Activated B cell treated with CpG ODN at 0.5 μM for 24 hours (primary cell): ENCODE data around the gene MACROD1. TPM values are rescaled to one million over a fixed set of nuclear protein-coding genes. Genes with fewer than 3 reads are reported as not detected.

ENCODE experiments used
- ATAC-seq: fragments of 200-7000 bp; cut with Tn5 transposase; one replicate; pipeline ENCODE4 v1.10.0; 2021; ENCODE audit warnings: low read depth, mild to moderate bottlenecking, moderate library complexity
- CTCF ChIA-PET: fragments of 350-600 bp; sonication (Branson Sonifier 250); formaldehyde crosslinking; loops from one replicate; lab custom pipeline; 2021; ENCODE audit warnings: antibody characterized with exemption; lab: Charles Lee
- POLR2A ChIA-PET: fragments of 350-600 bp; sonication (Branson Sonifier 250); formaldehyde crosslinking; loops from one replicate; lab custom pipeline; 2021; ENCODE audit warnings: antibody characterized with exemption; lab: Charles Lee
- DNase-seq: peaks from one replicate; pipeline ENCODE4 v3.0.0; 2022
- H3K27ac Mint-ChIP-seq: one replicate; pipeline ENCODE4 v1.8.0; 2020; ENCODE audit warnings: mixed read lengths
- H3K27me3 Mint-ChIP-seq: one replicate; pipeline ENCODE4 v1.8.0; 2021; ENCODE audit warnings: mixed read lengths
- H3K36me3 Mint-ChIP-seq: one replicate; pipeline ENCODE4 v1.8.0; 2021; ENCODE audit warnings: low read depth, mixed read lengths
- H3K4me1 Mint-ChIP-seq: one replicate; pipeline ENCODE4 v1.8.0; 2021; ENCODE audit warnings: mixed read lengths
- H3K4me3 Mint-ChIP-seq: one replicate; pipeline ENCODE4 v1.8.0; 2020; ENCODE audit warnings: mild to moderate bottlenecking, mixed read lengths
- H3K9me3 Mint-ChIP-seq: one replicate; pipeline ENCODE4 v1.8.0; 2020; ENCODE audit warnings: mixed read lengths
- intact Hi-C: fragments of 100-400 bp; cut with micrococcal nuclease; formaldehyde crosslinking; loops from one replicate; pipeline ENCODE4 v1.15.1; 2024
- total RNA-seq: library from RNA; stranded (reverse); gene quantifications from 2 replicates; pipeline ENCODE4 v1.2.3, GENCODE V29; 2022
- TF ChIP-seq, protein P1 (sequence below): fragments of 200-600 bp; IDR thresholded peaks from one replicate; pipeline ENCODE4 v1.8.0; 2022; ENCODE audit warnings: antibody characterized with exemption, mild to moderate bottlenecking

Gene MACROD1
- total RNA-seq, 1 donor from 2014 or later: 4.5 TPM

GRCh38 chr11:64112771-64113461 lies 53.0 kb downstream of the MACROD1 start:
- TF ChIP-seq, protein P1, sequence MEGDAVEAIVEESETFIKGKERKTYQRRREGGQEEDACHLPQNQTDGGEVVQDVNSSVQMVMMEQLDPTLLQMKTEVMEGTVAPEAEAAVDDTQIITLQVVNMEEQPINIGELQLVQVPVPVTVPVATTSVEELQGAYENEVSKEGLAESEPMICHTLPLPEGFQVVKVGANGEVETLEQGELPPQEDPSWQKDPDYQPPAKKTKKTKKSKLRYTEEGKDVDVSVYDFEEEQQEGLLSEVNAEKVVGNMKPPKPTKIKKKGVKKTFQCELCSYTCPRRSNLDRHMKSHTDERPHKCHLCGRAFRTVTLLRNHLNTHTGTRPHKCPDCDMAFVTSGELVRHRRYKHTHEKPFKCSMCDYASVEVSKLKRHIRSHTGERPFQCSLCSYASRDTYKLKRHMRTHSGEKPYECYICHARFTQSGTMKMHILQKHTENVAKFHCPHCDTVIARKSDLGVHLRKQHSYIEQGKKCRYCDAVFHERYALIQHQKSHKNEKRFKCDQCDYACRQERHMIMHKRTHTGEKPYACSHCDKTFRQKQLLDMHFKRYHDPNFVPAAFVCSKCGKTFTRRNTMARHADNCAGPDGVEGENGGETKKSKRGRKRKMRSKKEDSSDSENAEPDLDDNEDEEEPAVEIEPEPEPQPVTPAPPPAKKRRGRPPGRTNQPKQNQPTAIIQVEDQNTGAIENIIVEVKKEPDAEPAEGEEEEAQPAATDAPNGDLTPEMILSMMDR: no peak
- no peak for ATAC-seq
- no peak for DNase-seq
- Mint-ChIP-seq H3K4me3 (no peak overlapping the region), H3K27ac (no peak overlapping the region), H3K27me3 (no peaks in the 10 kb centered on the region), H3K9me3 (no peaks in the 10 kb centered on the region), H3K36me3 (no peaks in the 10 kb centered on the region), H3K4me1 (no peaks in the 10 kb centered on the region)
- ChIA-PET CTCF (no interaction called here), POLR2A (no interaction called here)
- intact Hi-C loops: no loop called here

DNA sequence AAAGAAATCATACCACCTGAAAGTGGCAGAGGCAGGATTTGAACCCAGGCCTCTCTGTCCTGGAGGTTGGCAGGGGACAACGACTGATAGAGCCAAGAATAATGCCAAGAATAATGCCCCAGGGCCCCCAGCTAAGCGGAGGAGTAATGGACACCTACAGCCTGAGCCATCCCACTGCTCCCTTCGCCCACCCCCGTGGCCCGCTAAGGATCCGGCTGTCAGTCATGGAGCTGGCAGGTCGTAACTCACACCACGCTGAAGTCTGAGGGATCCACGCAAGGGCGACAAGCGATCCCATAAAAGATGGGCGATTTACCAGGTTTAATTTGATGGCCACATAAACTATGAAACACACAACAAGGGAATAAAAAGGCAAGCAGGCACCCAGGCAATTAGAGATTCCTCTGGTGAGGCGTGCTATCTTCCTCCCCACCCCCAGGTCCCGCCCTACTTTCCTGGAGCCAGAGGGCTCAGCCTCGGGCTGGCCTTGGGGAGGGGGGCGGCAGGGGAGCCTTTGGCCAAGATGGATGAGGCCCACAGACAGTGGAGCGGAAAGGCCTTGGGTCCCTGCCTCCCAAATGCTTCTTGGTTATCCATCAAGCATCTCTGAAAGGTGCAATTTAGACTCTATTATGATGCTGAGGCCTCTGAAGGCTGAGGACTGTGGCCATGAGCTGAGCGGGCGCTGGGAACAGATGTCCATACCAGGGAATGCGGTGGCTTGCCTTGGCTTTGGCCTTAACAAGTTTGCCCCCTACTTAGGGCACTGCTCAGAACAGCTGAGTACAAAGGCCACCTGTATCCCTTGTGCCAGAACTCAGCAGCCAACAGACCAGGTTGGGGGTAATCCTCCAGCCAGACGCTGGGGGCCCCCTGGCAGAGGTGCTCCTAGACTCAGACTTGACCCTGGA lies 55.2 kb downstream of the MACROD1 start:
- DNase-seq (no peak), ATAC-seq (no peak)
- intact Hi-C loops: no loop called here
- Mint-ChIP-seq H3K36me3 (no peaks in the 10 kb centered on the region), H3K4me3 (no peak overlapping the region), H3K27ac (no peak overlapping the region), H3K27me3 (no peaks in the 10 kb centered on the region), H3K4me1 (no peaks in the 10 kb centered on the region), H3K9me3 (no peaks in the 10 kb centered on the region)
- CTCF ChIA-PET: no interaction called here
- TF ChIP-seq, protein P1: no peak
- POLR2A ChIA-PET: no interaction called here

- Mint-ChIP-seq H3K4me3 (no peak overlapping the region), H3K27me3 (no peaks in the 10 kb centered on the region), H3K36me3 (no peaks in the 10 kb centered on the region), H3K9me3 (no peaks in the 10 kb centered on the region), H3K27ac (no peak overlapping the region), H3K4me1 (no peaks in the 10 kb centered on the region)
- ATAC-seq (no peak), DNase-seq (no peak)
- ChIA-PET POLR2A (no interaction called here), CTCF (interaction anchor here (1.2 kb wide), 1 partner anchor 9 kb away, joined by 3 read pairs; no protein-coding TSS in a partner anchor)
- TF ChIP-seq, protein P1: no peak
- intact Hi-C loops: no loop called here
Measured at GRCh38 chr11:64109332-64109731, 56.6 kb downstream of the MACROD1 start.

- ChIA-PET CTCF (no interaction called here), POLR2A (no interaction called here)
- ATAC-seq (no peak), DNase-seq (no peak)
- Mint-ChIP-seq H3K36me3 (no peaks in the 10 kb centered on the region), H3K27ac (no peak overlapping the region), H3K4me3 (no peak overlapping the region), H3K9me3 (no peaks in the 10 kb centered on the region), H3K27me3 (no peaks in the 10 kb centered on the region), H3K4me1 (no peaks in the 10 kb centered on the region)
- intact Hi-C loops: no loop called here
- TF ChIP-seq, protein P1: no peak
Measured at GRCh38 chr11:64107303-64107702, 58.6 kb downstream of the MACROD1 start.

DNA sequence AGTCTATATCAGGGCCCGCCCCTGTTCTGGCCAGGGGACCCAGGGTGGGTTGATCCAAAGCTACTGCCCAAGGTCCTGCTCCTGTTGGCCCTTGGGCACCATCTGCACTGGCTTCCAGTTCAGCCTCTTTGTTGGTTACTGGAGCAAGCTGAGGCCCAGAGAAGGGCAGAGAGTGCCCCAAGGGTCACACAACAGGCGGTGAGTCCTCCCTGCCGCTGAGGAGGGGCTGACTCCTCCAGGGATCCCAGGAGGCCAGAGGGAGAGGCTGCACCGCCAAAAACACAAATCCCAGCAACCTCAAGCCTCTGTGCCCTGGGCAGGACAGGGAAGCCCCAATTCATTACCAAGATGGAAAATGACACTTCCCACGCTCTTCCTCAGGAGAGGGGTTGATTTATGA lies 61.3 kb downstream of the MACROD1 start:
- no peak overlapping the region for H3K27ac Mint-ChIP-seq
- POLR2A ChIA-PET: no interaction called here
- DNase-seq: no peak
- ATAC-seq: no peak
- intact Hi-C loops: no loop called here
- no peak overlapping the region for H3K4me3 Mint-ChIP-seq
- H3K36me3 Mint-ChIP-seq: no peaks in the 10 kb centered on the region
- CTCF ChIA-PET: no interaction called here
- no peaks in the 10 kb centered on the region for H3K4me1 Mint-ChIP-seq
- TF ChIP-seq, protein P1: no peak
- H3K27me3 Mint-ChIP-seq: no peaks in the 10 kb centered on the region
- no peaks in the 10 kb centered on the region for H3K9me3 Mint-ChIP-seq
